ENCODE results near the gene RHOJ. TPM values are rescaled to one million over a fixed set of nuclear protein-coding genes. Genes with fewer than 3 reads are reported as not detected.
A peak's percentile ranks its signal among the peaks of the same experiment; 100 is the strongest.

Gene RHOJ
- total RNA-seq, 2 donors from 2014 or later = 5.9 to 11.2 TPM

DNA sequence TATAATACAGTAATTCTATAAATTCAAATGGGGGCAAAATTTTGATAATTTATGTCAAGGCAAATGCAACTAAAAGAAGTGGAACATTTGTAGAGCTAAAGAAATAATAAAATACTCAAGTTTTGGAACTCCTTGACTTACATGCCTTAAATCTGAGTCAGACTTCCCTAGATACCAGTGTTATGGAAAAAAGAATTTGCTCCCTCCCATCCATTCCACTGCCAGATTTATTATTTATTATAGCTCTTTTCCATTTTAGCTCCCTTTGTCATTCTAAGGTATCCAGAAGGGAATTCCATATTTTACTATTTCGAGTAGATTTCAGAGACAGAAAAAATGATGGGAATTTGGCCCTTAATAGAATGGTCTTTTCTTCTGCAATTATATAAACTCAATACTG is 44.0 kb downstream of the RHOJ start:
- Histone ChIP-seq H3K27me3 (no peaks in the 10 kb centered on the region), H3K36me3 (no peaks in the 10 kb centered on the region), H3K9me3 (no peaks in the 10 kb centered on the region), H3K27ac (peak overlapping the region in 1 of 2 donors; percentile 34), H3K4me3 (no peak overlapping the region), H3K4me1 (peaks cover 0 to 15% of the 10 kb centered on the region in 2 donors)
- DNase-seq (ENCODE audit: low spot score) = no peak
- no peak for TF ChIP-seq CTCF (IDR thresholded peaks at IDR 0.05)

- H3K9me3 ChIP-seq = no peaks in the 10 kb centered on the region
- no peak for TF ChIP-seq CTCF (IDR thresholded peaks at IDR 0.05)
- H3K4me3 ChIP-seq = no peak overlapping the region
- H3K27me3 ChIP-seq = no peaks in the 10 kb centered on the region
- H3K36me3 ChIP-seq = no peaks in the 10 kb centered on the region
- DNase-seq (ENCODE audit: low spot score) = no peak
- peaks cover 0 to 18% of the 10 kb centered on the region in 2 donors for H3K4me1 ChIP-seq
- peak overlapping the region in 1 of 2 donors; percentile 34 for H3K27ac ChIP-seq
Observed at GRCh38 chr14:63249092-63249491, 44.8 kb downstream of the RHOJ start.

- no peak for DNase-seq (ENCODE audit: low spot score)
- no peak overlapping the region for H3K4me3 ChIP-seq
- H3K27ac ChIP-seq = no peak overlapping the region
- no peaks in the 10 kb centered on the region for H3K36me3 ChIP-seq
- H3K9me3 ChIP-seq = no peaks in the 10 kb centered on the region
- peaks cover 0 to 4% of the 10 kb centered on the region in 2 donors for H3K4me1 ChIP-seq
- no peak for TF ChIP-seq CTCF (IDR thresholded peaks at IDR 0.05)
- no peaks in the 10 kb centered on the region for H3K27me3 ChIP-seq
Observed at GRCh38 chr14:63257299-63257698, 53.1 kb downstream of the RHOJ start.

- Histone ChIP-seq H3K4me1 (no peaks in the 10 kb centered on the region), H3K9me3 (peaks cover 0 to 6% of the 10 kb centered on the region in 2 donors), H3K4me3 (no peak overlapping the region), H3K36me3 (no peaks in the 10 kb centered on the region), H3K27me3 (no peaks in the 10 kb centered on the region), H3K27ac (no peak overlapping the region)
- no peak for DNase-seq (ENCODE audit: low spot score)
- TF ChIP-seq CTCF (IDR thresholded peaks at IDR 0.05) = no peak
Observed at GRCh38 chr14:63262446-63262845, 58.2 kb downstream of the RHOJ start.

DNA sequence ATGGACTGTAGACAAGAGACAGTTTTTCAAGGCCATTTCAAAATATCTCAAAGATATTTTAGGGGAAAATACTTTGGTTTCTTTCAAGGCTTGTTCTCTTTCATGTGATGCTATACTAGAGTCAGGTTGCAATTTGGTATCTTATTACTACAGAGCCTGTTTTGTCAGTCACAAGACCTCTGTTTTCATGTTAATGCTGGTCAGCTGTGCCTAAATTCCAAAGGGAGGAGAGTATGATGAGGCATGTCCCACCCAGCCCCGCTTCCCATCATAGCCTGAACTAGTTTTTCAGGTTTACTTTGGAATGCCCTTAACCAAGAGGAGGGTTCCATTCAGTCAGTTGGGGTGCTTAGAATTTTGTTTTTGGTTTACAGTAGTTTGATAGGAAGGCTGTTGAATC is 61.9 kb downstream of the RHOJ start:
- Histone ChIP-seq H3K27me3 (no peaks in the 10 kb centered on the region), H3K27ac (no peak overlapping the region), H3K9me3 (peaks cover 0 to 6% of the 10 kb centered on the region in 2 donors), H3K4me1 (no peaks in the 10 kb centered on the region), H3K4me3 (no peak overlapping the region), H3K36me3 (no peaks in the 10 kb centered on the region)
- DNase-seq (ENCODE audit: low spot score) = no peak
- TF ChIP-seq CTCF (IDR thresholded peaks at IDR 0.05) = no peak

GRCh38 chr14:63267171-63267570 is 62.9 kb downstream of the RHOJ start:
- Histone ChIP-seq H3K27me3 (no peaks in the 10 kb centered on the region), H3K27ac (no peak overlapping the region), H3K9me3 (peaks cover 0 to 6% of the 10 kb centered on the region in 2 donors), H3K4me1 (no peaks in the 10 kb centered on the region), H3K36me3 (no peaks in the 10 kb centered on the region), H3K4me3 (no peak overlapping the region)
- DNase-seq (ENCODE audit: low spot score) = no peak
- TF ChIP-seq CTCF (IDR thresholded peaks at IDR 0.05) = no peak

Measured in right atrium auricular region (tissue), 2 donors.